HEK293 (cell line): Measurements from ENCODE around the gene LAP3.

Experiments
- CTCF ChIP-seq: fragments of 450-650 bp; formaldehyde crosslinking; IDR thresholded peaks from 2 replicates; pipeline ENCODE4 v1.5.1; 2016; ENCODE audit warnings: missing biosample characterization, missing genetic modification characterization
- KLF1 ChIP-seq: fragments of 450-650 bp; formaldehyde crosslinking; IDR thresholded peaks from 2 replicates; pipeline ENCODE4 v1.5.1; 2016; ENCODE audit warnings: missing biosample characterization, missing genetic modification characterization
- KLF16 ChIP-seq: fragments of 450-650 bp; formaldehyde crosslinking; IDR thresholded peaks from 2 replicates; pipeline ENCODE4 v1.5.1; 2017; ENCODE audit warnings: missing biosample characterization, missing genetic modification characterization
- REST ChIP-seq: fragments of 450-650 bp; formaldehyde crosslinking; IDR thresholded peaks from 2 replicates; pipeline ENCODE4 v1.5.1; 2016; ENCODE audit warnings: missing biosample characterization, missing genetic modification characterization
- SCRT2 ChIP-seq: fragments of 450-650 bp; formaldehyde crosslinking; IDR thresholded peaks from 2 replicates; pipeline ENCODE4 v1.5.1; 2016; ENCODE audit warnings: missing biosample characterization, missing genetic modification characterization
- TCF7L2 ChIP-seq: IDR thresholded peaks from 2 replicates; pipeline ENCODE4 v1.6.1; 2011; ENCODE audit warnings: low read depth, mild to moderate bottlenecking, inconsistent platforms, low read length, moderate library complexity, borderline replicate concordance
- YY1 ChIP-seq: fragments of 450-650 bp; formaldehyde crosslinking; IDR thresholded peaks from 2 replicates; pipeline ENCODE4 v1.5.1; 2018; ENCODE audit warnings: missing biosample characterization, missing genetic modification characterization
- ZBTB44 ChIP-seq: fragments of 450-650 bp; IDR thresholded peaks from 2 replicates; pipeline ENCODE4 v1.5.1; 2018; ENCODE audit warnings: missing biosample characterization, mild to moderate bottlenecking, missing genetic modification characterization
- ZNF23 ChIP-seq: fragments of 450-650 bp; formaldehyde crosslinking; IDR thresholded peaks from 2 replicates; pipeline ENCODE4 v1.5.1; 2016; ENCODE audit warnings: missing biosample characterization, missing genetic modification characterization, borderline replicate concordance
- ZNF416 ChIP-seq: fragments of 450-650 bp; formaldehyde crosslinking; IDR thresholded peaks from 2 replicates; pipeline ENCODE4 v1.5.1; 2016; ENCODE audit warnings: missing biosample characterization, missing genetic modification characterization
- ZNF580 ChIP-seq: fragments of 450-650 bp; formaldehyde crosslinking; IDR thresholded peaks from 2 replicates; pipeline ENCODE4 v1.5.1; 2016; ENCODE audit warnings: missing biosample characterization, missing genetic modification characterization
- ZSCAN23 ChIP-seq: fragments of 450-650 bp; formaldehyde crosslinking; IDR thresholded peaks from 2 replicates; pipeline ENCODE4 v1.5.1; 2016; ENCODE audit warnings: missing biosample characterization, missing genetic modification characterization
- TF ChIP-seq, protein P1 (sequence below): fragments of 450-650 bp; formaldehyde crosslinking; IDR thresholded peaks from 2 replicates; pipeline ENCODE4 v1.5.1; 2016; ENCODE audit warnings: missing biosample characterization, missing genetic modification characterization, low read depth
- TF ChIP-seq, protein P2 (sequence below): fragments of 450-650 bp; formaldehyde crosslinking; IDR thresholded peaks from 2 replicates; pipeline ENCODE4 v1.5.1; 2016; ENCODE audit warnings: missing biosample characterization, missing genetic modification characterization

DNA sequence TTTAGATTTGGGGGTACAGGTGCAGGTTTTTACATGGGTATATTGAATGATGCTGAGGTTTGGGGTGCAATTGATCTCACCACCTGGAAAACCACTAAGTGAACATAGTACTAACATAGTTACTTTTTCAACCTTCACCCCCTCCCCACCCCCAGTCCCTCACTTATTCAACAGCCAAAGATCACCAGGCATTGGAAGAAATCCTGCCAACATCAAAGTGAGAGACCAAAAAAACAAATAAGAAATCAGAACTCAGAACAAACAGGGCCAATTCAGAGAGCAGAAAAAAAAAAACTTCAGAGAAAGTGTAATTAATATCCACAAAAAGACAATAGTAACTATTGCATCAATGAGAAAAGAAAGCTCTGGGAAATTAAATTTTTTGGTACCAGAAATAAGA, 20.5 kb upstream of the LAP3 start:
- TF ChIP-seq KLF16 (tag by site-specific recombination) (no peak), CTCF (tag by site-specific recombination) (no peak), ZBTB44 (no peak), KLF1 (tag by site-specific recombination) (no peak), REST (tag by site-specific recombination) (no peak), YY1 (tag by site-specific recombination) (no peak), SCRT2 (no peak), TCF7L2 (no peak), ZNF416 (tag by site-specific recombination) (no peak), ZNF580 (no peak), ZSCAN23 (tag by site-specific recombination) (no peak), ZNF23 (tag by site-specific recombination) (no peak)
- TF ChIP-seq, protein P1, sequence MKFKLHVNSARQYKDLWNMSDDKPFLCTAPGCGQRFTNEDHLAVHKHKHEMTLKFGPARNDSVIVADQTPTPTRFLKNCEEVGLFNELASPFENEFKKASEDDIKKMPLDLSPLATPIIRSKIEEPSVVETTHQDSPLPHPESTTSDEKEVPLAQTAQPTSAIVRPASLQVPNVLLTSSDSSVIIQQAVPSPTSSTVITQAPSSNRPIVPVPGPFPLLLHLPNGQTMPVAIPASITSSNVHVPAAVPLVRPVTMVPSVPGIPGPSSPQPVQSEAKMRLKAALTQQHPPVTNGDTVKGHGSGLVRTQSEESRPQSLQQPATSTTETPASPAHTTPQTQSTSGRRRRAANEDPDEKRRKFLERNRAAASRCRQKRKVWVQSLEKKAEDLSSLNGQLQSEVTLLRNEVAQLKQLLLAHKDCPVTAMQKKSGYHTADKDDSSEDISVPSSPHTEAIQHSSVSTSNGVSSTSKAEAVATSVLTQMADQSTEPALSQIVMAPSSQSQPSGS (tag by site-specific recombination), result no peak
- TF ChIP-seq, protein P2, sequence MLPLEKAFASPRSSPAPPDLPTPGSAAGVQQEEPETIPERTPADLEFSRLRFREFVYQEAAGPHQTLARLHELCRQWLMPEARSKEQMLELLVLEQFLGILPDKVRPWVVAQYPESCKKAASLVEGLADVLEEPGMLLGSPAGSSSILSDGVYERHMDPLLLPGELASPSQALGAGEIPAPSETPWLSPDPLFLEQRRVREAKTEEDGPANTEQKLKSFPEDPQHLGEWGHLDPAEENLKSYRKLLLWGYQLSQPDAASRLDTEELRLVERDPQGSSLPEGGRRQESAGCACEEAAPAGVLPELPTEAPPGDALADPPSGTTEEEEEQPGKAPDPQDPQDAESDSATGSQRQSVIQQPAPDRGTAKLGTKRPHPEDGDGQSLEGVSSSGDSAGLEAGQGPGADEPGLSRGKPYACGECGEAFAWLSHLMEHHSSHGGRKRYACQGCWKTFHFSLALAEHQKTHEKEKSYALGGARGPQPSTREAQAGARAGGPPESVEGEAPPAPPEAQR, result no peak
